Endothelial cell of umbilical vein (primary cell): ENCODE results near the gene VMP1. TPM values are rescaled to one million over a fixed set of nuclear protein-coding genes. Genes with fewer than 3 reads are reported as not detected.

Experiments
- BruUV-seq: library from RNA; stranded (reverse); fragments of 400-500 nt; replicated peaks from 2 replicates; lab custom pipeline; 2021; lab: Mats Ljungman, UMichigan
- CTCF ChIA-PET: fragments of 300-600, 350-600 bp; sonication (Branson Sonifier 250); formaldehyde crosslinking; loops from one replicate; lab custom pipeline; 2021; ENCODE audit warnings: antibody characterized with exemption, inconsistent platforms; lab: Charles Lee
- POLR2A ChIA-PET: fragments of 300-600, 350-600 bp; sonication (Branson Sonifier 250); formaldehyde crosslinking; loops from one replicate; lab custom pipeline; 2021; ENCODE audit warnings: antibody characterized with exemption, inconsistent platforms; lab: Charles Lee
- DNase-seq: peaks from one replicate; pipeline ENCODE4 v3.0.0-alpha.2; 2011; ENCODE audit warnings: low read depth, low spot score
- FAIRE-seq: peaks from 2 replicates; lab custom pipeline; 2011; peaks lifted over from hg19 to GRCh38; lab: Jason Lieb, UNC
- H2AFZ ChIP-seq: 2 replicates; pipeline ENCODE4 v1.6.0; 2012; ENCODE audit warnings: low read depth, low read length, control low read depth, inconsistent platforms
- H3K27ac ChIP-seq: 2 replicates; pipeline ENCODE4 v1.5.1; 2011; ENCODE audit warnings: low read depth, mild to moderate bottlenecking, control low read depth, low read length, moderate library complexity; ENCODE audit not compliant: insufficient read depth
- H3K27me3 ChIP-seq, 2 experiments: 2 replicates each; pipeline versions ENCODE4 v1.6.0 to v1.6.1; 2011; ENCODE audit warnings: low read length in 2 of 2, mixed read lengths in 1 of 2; ENCODE audit not compliant: control insufficient read depth in 2 of 2, insufficient read depth in 2 of 2
- H3K36me3 ChIP-seq, 2 experiments: 2 replicates in 1 of 2; 3 replicates in 1 of 2; pipeline ENCODE4 v1.5.1; 2011; ENCODE audit warnings: low read length in 2 of 2, mild to moderate bottlenecking in 1 of 2, moderate library complexity in 1 of 2; ENCODE audit not compliant: control insufficient read depth in 2 of 2, insufficient read depth in 2 of 2; ENCODE audit errors: extremely low read depth in 1 of 2
- H3K4me1 ChIP-seq: 3 replicates; pipeline ENCODE4 v1.5.1; 2011; ENCODE audit warnings: mild to moderate bottlenecking, low read length; ENCODE audit not compliant: control insufficient read depth, insufficient read depth; ENCODE audit errors: extremely low read depth
- H3K4me2 ChIP-seq: 2 replicates; pipeline ENCODE4 v1.6.1; 2011; ENCODE audit warnings: low read length, control low read depth, mixed read lengths; ENCODE audit not compliant: insufficient read depth
- H3K4me3 ChIP-seq, 3 experiments: fragments of 200-600 bp in 1 of 3; sonication (generic), shearing (Covaris generic) in 1 of 3; replicated peaks in 1 of 3; 2 replicates each; pipeline ENCODE4 v1.5.1; 2011 to 2016; ENCODE audit warnings: control low read depth in 3 of 3, low read length in 3 of 3, mild to moderate bottlenecking in 2 of 3, inconsistent platforms in 1 of 3, low read depth in 1 of 3, moderate library complexity in 1 of 3; ENCODE audit not compliant: insufficient read depth in 1 of 3
- H3K79me2 ChIP-seq: 2 replicates; pipeline ENCODE4 v1.6.0; 2012; ENCODE audit warnings: low read length, inconsistent platforms; ENCODE audit not compliant: control insufficient read depth, insufficient read depth
- H3K9ac ChIP-seq: replicated peaks from 2 replicates; pipeline ENCODE3; 2011; ENCODE audit warnings: low read length, control low read depth; ENCODE audit not compliant: insufficient read depth; ENCODE audit errors: extremely low read depth
- H3K9me1 ChIP-seq: replicated peaks from 3 replicates; pipeline ENCODE4 v1.6.0; 2011; ENCODE audit warnings: mild to moderate bottlenecking, low read length; ENCODE audit not compliant: control insufficient read depth, insufficient read depth; ENCODE audit errors: extremely low read depth
- H3K9me3 ChIP-seq: replicated peaks from 2 replicates; pipeline ENCODE4 v1.5.1; 2012; ENCODE audit warnings: low read length, inconsistent platforms; ENCODE audit not compliant: control insufficient read depth, insufficient read depth
- H4K20me1 ChIP-seq: replicated peaks from 2 replicates; pipeline ENCODE3; 2011; ENCODE audit warnings: mild to moderate bottlenecking, low read length; ENCODE audit not compliant: control insufficient read depth, insufficient read depth; ENCODE audit errors: extremely low read depth
- CTCF ChIP-seq, 2 donors: IDR thresholded peaks; 1 replicate in 1 of 2; 2 replicates in 1 of 2; pipeline ENCODE4 v1.5.1; 2011; ENCODE audit warnings: low read length in 2 of 2, mild to moderate bottlenecking in 2 of 2, moderate library complexity in 2 of 2, control low read depth in 1 of 2, inconsistent platforms in 1 of 2, low read depth in 1 of 2; ENCODE audit not compliant: insufficient read depth in 1 of 2; ENCODE audit errors: extremely low read depth in 1 of 2
- EZH2 ChIP-seq: IDR thresholded peaks from 2 replicates; pipeline ENCODE4 v1.6.1; 2012; ENCODE audit warnings: borderline replicate concordance, low read depth, mild to moderate bottlenecking, moderate library complexity, low read length, inconsistent platforms; ENCODE audit not compliant: severe bottlenecking
- FOS ChIP-seq: IDR thresholded peaks from 2 replicates; pipeline ENCODE4 v1.6.1; 2011; ENCODE audit warnings: mild to moderate bottlenecking, low read length, moderate library complexity, borderline replicate concordance; ENCODE audit not compliant: insufficient read depth
- GATA2 ChIP-seq: IDR thresholded peaks from 2 replicates; pipeline ENCODE4 v1.7.0; 2011; ENCODE audit warnings: low read depth, mild to moderate bottlenecking, moderate library complexity, mixed read lengths, low read length; ENCODE audit not compliant: insufficient read length, insufficient read depth
- JUN ChIP-seq: IDR thresholded peaks from 2 replicates; pipeline ENCODE4 v1.6.1; 2011; ENCODE audit warnings: borderline replicate concordance, low read depth; ENCODE audit not compliant: insufficient read length, insufficient read depth
- MAX ChIP-seq: IDR thresholded peaks from 2 replicates; pipeline ENCODE4 v1.6.1; 2011; ENCODE audit not compliant: insufficient read depth, insufficient read length
- MYC ChIP-seq: IDR thresholded peaks from one replicate; pipeline ENCODE4 v1.6.1; 2011; ENCODE audit warnings: mild to moderate bottlenecking, low read depth, low read length
- POLR2A ChIP-seq: IDR thresholded peaks from 2 replicates; pipeline ENCODE4 v1.6.1; 2012; ENCODE audit warnings: low read depth, mild to moderate bottlenecking, control low read depth, low read length
- POLR2AphosphoS5 ChIP-seq: IDR thresholded peaks from 2 replicates; pipeline ENCODE4 v1.6.1; 2012; ENCODE audit warnings: low read depth, mild to moderate bottlenecking, control low read depth, low read length, moderate library complexity; ENCODE audit not compliant: insufficient read depth
- dilution Hi-C: fragments of 300-500 bp; cut with MboI; formaldehyde crosslinking; loops from one replicate; pipeline ENCODE4 v1.15.0; 2019; ENCODE audit warnings: low sequenced_read_pairs; ENCODE audit not compliant: extremely low pct_ligation_motif_present
- intact Hi-C: fragments of 100-400 bp; cut with micrococcal nuclease; formaldehyde crosslinking; loops from one replicate; pipeline ENCODE4 v1.10.0; 2022
- polyA plus RNA-seq, 4 experiments: library from polyadenylated mRNA; depleted of rRNA in 3 of 4; stranded (reverse) in 3 of 4; unstranded in 1 of 4; fragments of >200 nt; gene quantifications; 2 replicates each; pipeline versions ENCODE4 v1.2.1 to v1.2.3, GENCODE V29; 2011 to 2012; ENCODE audit warnings: missing spikeins in 1 of 4
- total RNA-seq: library from RNA; stranded (reverse); gene quantifications from 2 replicates; pipeline ENCODE4 v1.2.3, GENCODE V29; 2021

Gene VMP1
- total and polyA plus RNA-seq, 2 donors (not counting 3 experiments of a cell fraction or from before 2014, with no cell fraction given): 138 to 270 TPM

- Histone ChIP-seq H2AFZ (no peak overlapping the region), H3K9me3 (no peaks in the 10 kb centered on the region), H3K9ac (no peak overlapping the region), H3K4me3 (no peak overlapping the region), H3K27ac (no peak overlapping the region), H4K20me1 (no peaks in the 10 kb centered on the region), H3K4me2 (no peak overlapping the region), H3K4me1 (no peaks in the 10 kb centered on the region), H3K9me1 (no peaks in the 10 kb centered on the region), H3K36me3 (peaks cover 0 to 4% of the 10 kb centered on the region in 2 experiments), H3K27me3 (no peaks in the 10 kb centered on the region), H3K79me2 (no peaks in the 10 kb centered on the region)
- no peak for DNase-seq
- TF ChIP-seq POLR2A: no peak
- no peak for TF ChIP-seq MYC
- TF ChIP-seq MAX: no peak
- TF ChIP-seq EZH2: no peak
- TF ChIP-seq POLR2AphosphoS5: no peak
- TF ChIP-seq FOS: no peak
- TF ChIP-seq JUN: no peak
- no peak for TF ChIP-seq GATA2
- TF ChIP-seq CTCF (IDR thresholded peaks at IDR 0.05; ENCODE audit: extremely low read depth in 1 of 2, insufficient read depth in 1 of 2, low read depth in 1 of 2, low read length in 2 of 2): no peak
- intact Hi-C loops: no loop called here
- no peak for FAIRE-seq
- POLR2A ChIA-PET: no interaction called here
- no TSS peak for BruUV-seq
- CTCF ChIA-PET: interaction anchor here (1.9 kb wide), 1 partner anchor 11 kb away, joined by 4 read pairs; no protein-coding TSS in a partner anchor
- dilution Hi-C loops: no loop called here
Measured at GRCh38 chr17:59814276-59814675, 106.8 kb downstream of the VMP1 start.
